ENCODE measurements around the gene SYDE1. TPM values are rescaled to one million over a fixed set of nuclear protein-coding genes. Genes with fewer than 3 reads are reported as not detected.

SYDE1 gene
- total RNA-seq, 1 experiment from 2014 or later, result 47.7 TPM

GRCh38 chr19:15110418-15110815, 3.2 kb downstream of the SYDE1 start:
- Histone ChIP-seq H3K36me3 (ENCODE audit: control insufficient read depth, insufficient read depth, low read length) (no peaks in the 10 kb centered on the region), H3K4me1 (ENCODE audit: control insufficient read depth, insufficient read depth, low read length) (peaks cover 9% of the 10 kb centered on the region), H3K27me3 (ENCODE audit: control insufficient read depth, insufficient read depth, low read length) (no peaks in the 10 kb centered on the region), H3K27ac (ENCODE audit: low read length) (no peak overlapping the region), H3K4me3 (ENCODE audit: low read depth in 2 of 2, low read length in 2 of 2) (no peak overlapping the region), H3K9me3 (ENCODE audit: control insufficient read depth, insufficient read depth, low read depth, low read length) (no peaks in the 10 kb centered on the region)
- ChIA-PET CTCF (no interaction called here), POLR2A (no interaction called here)
- intact Hi-C loops (cut with micrococcal nuclease; ENCODE audit: unreplicated experiment), result no loop called here
- no TSS peak for BruUV-seq (replicated peaks)
- in situ Hi-C loops (cut with HindIII; ENCODE audit: low pct_unique_long_range_greater_than_20kb, low sequenced_read_pairs), result no loop called here
- no peak for DNase-seq (ENCODE audit: low read depth, low spot score)
- TF ChIP-seq POLR2AphosphoS5 (IDR thresholded peaks at IDR 0.05; ENCODE audit: low read depth, low read length) (no peak), TCF7L2 (IDR thresholded peaks at IDR 0.05; ENCODE audit: low read depth, low read length) (no peak), REST (IDR thresholded peaks at IDR 0.05; ENCODE audit: insufficient read depth in 1 of 2, low read depth in 2 of 2, low read length in 1 of 2) (no peak), CTCF (IDR thresholded peaks at IDR 0.05) (no peak), SIN3A (IDR thresholded peaks at IDR 0.05; ENCODE audit: borderline replicate concordance, insufficient read depth, low read depth, low read length) (no peak)
- ATAC-seq, result no peak

DNA sequence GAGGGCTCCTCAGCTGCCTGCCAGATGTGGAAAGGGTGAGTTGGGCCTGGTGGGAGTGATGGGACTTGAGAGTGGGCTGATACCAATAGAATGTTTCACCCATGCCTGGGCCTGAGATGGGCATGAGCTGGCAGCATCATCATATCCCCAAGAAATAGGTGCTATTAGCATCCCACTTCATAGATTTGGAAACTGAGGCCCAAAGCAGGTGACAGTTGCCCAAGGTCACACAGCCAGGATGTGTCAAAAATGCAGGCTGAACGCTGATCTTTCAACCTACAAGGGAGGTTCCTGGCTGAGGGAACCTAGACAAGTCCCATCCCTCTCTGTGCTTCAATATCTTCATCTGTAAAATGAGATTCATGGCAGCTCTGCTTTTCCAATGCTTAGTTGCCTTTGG, 4.6 kb downstream of the SYDE1 start:
- Histone ChIP-seq H3K27me3 (ENCODE audit: control insufficient read depth, insufficient read depth, low read length) (no peaks in the 10 kb centered on the region), H3K4me3 (ENCODE audit: low read depth in 2 of 2, low read length in 2 of 2) (no peak overlapping the region), H3K36me3 (ENCODE audit: control insufficient read depth, insufficient read depth, low read length) (no peaks in the 10 kb centered on the region), H3K27ac (ENCODE audit: low read length) (no peak overlapping the region), H3K9me3 (ENCODE audit: control insufficient read depth, insufficient read depth, low read depth, low read length) (no peaks in the 10 kb centered on the region), H3K4me1 (ENCODE audit: control insufficient read depth, insufficient read depth, low read length) (peaks cover 3% of the 10 kb centered on the region; the same call in 1 of the 2 replicates)
- in situ Hi-C loops (cut with HindIII; ENCODE audit: low pct_unique_long_range_greater_than_20kb, low sequenced_read_pairs), result no loop called here
- POLR2A ChIA-PET, result no interaction called here
- ATAC-seq (no peak), DNase-seq (ENCODE audit: low read depth, low spot score) (no peak)
- no TSS peak for BruUV-seq (replicated peaks)
- CTCF ChIA-PET, result interaction anchor here (0.6 kb wide), 2 partner anchors 9 to 17 kb away, joined by 4 to 9 read pairs; no protein-coding TSS in a partner anchor
- intact Hi-C loops (cut with micrococcal nuclease; ENCODE audit: unreplicated experiment), result no loop called here
- TF ChIP-seq POLR2AphosphoS5 (IDR thresholded peaks at IDR 0.05; ENCODE audit: low read depth, low read length) (no peak), TCF7L2 (IDR thresholded peaks at IDR 0.05; ENCODE audit: low read depth, low read length) (no peak), CTCF (IDR thresholded peaks at IDR 0.05) (no peak), SIN3A (IDR thresholded peaks at IDR 0.05; ENCODE audit: borderline replicate concordance, insufficient read depth, low read depth, low read length) (no peak), REST (IDR thresholded peaks at IDR 0.05; ENCODE audit: insufficient read depth in 1 of 2, low read depth in 2 of 2, low read length in 1 of 2) (no peak)
